ENCODE data around the gene SLC39A10.

GRCh38 chr2:195709901-195710806 lies 53.1 kb downstream of the SLC39A10 start:
- no peak for TF ChIP-seq SPI1 (IDR thresholded peaks at IDR 0.05; ENCODE audit: borderline replicate concordance, low read depth, low read length)
- TF ChIP-seq ZBTB8A (IDR thresholded peaks at IDR 0.05; ENCODE audit: partially characterized antibody), result no peak
- no peak for TF ChIP-seq SREBF1 (IDR thresholded peaks at IDR 0.05; ENCODE audit: borderline replicate concordance, low read depth, low read length)
- no peak for TF ChIP-seq MAFK (IDR thresholded peaks at IDR 0.05; ENCODE audit: low read length)

Measured in K562 (cell line).